GM21360 (cell line): ENCODE measurements around the gene WDFY4.

ENCODE experiments used
- ATAC-seq: cut with Tn5 transposase; IDR thresholded peaks from one replicate; pipeline ENCODE4 v1.9.1; 2021; ENCODE audit warnings: mild to moderate bottlenecking, moderate library complexity; ENCODE audit not compliant: unreplicated experiment

Gene WDFY4

DNA sequence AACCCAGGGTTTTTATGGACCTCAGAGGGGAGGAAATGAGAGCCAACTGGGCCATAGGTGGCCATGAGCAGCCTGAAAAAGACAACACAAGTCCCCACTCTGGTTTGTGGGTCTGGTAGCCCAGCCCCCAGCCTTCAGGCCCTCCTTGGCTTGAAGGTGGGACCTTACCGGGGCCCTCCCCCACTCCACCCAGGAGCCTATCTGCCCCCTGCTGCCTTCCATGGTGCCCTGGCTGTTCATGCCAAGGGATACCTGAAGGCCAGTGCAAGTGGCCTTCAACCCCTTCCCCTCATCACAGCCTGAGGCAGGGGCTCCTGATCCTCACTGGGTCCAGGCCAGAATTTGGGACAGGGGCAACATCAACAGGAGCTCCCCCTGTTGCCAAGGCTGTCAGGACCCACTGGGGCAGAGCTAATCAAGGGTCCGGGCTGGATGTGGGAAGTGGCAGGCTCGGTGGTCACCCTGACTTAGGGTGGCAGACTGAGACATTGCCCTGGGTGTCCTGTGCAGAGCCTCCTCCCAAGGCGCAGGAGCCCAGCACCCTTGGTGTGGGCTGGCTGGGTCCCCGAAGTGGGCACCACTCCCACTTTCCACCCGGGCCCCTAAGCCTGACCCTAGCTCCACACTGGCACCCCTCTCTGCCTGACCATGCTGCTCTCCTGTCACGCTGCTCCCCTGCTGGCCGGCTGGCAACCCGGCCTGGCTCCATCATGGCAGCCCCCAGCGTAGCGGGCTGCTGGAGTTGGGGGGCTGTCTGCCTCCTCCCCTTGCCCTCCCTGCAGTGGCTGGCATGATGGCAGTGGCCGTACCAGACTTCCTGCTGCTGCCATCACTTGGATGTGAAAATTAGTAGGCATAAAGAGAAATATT, 6.4 kb downstream of the WDFY4 start:
- no peak for ATAC-seq

DNA sequence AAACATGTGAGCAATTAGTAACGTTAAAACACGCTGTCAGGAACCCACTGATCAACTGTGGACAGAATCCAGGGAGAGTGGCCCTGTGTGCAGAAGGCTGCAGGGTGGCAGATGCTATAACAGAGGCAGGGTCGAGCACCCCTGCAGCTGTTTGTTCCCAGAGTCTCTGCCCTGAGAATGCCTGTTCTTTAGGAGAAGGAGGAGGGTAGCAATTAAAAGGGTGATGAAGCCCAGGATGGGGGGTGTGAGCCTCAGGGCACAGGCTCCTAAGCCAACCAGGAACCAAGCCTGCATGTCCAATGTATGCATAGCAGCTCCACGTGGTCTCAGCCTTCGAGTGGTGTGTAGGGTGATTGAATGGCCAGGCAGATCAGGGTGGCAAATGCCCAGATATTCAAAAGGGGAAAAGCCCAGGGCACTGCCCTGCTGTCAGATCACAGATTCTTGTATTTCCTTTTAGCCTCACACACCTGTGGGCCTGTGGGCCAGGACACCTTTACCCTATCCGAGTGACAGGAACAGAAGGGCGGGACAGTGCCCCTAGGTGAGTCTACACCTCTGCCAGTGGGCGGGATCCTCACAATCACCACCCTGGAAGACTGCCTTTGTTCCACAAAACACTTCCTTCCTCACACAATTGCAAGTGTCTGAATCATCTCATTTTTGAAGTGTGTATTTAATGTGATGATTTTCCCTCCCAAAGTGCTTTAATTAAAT, 7.3 kb downstream of the WDFY4 start:
- no peak for ATAC-seq

DNA sequence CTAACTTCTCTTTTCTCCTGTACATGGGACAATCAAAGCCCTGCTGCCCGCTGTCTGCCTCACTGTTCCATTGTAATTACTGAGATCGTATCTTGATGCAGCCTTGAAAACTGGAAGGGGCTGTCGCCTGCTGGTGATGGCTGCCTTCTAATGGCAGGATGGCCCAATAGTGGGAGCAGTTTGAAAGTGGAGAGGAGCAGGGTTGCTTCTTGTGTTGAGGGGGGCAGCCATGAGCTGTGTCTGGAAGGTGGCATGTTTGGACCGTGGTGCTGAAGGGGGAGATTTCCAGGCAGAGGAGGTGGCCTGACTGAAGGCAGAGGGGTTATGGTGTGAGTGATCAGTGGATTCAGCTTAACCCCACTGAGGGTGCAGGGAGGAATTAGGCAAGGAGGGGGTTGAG, 8.1 kb downstream of the WDFY4 start:
- ATAC-seq: no peak

DNA sequence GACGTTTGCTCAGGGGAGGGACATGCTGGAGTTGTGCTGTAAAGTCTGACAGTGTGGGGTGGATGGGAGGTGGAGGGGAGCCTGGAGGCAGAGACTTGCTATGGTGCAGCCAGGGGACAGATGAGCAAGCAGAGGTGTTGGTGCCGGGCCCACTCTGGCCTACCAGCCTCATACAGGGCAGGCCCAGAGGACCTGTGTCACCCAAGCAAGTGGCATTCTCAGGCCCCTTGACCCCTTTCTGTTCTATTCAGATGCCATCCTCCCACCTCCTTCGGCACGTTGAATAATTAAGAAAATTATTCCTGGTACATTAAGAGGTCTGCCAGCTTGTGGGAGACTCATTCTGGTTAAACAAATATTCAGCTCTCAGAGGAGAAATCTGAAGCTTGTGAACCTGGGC, 8.5 kb downstream of the WDFY4 start:
- no peak for ATAC-seq

DNA sequence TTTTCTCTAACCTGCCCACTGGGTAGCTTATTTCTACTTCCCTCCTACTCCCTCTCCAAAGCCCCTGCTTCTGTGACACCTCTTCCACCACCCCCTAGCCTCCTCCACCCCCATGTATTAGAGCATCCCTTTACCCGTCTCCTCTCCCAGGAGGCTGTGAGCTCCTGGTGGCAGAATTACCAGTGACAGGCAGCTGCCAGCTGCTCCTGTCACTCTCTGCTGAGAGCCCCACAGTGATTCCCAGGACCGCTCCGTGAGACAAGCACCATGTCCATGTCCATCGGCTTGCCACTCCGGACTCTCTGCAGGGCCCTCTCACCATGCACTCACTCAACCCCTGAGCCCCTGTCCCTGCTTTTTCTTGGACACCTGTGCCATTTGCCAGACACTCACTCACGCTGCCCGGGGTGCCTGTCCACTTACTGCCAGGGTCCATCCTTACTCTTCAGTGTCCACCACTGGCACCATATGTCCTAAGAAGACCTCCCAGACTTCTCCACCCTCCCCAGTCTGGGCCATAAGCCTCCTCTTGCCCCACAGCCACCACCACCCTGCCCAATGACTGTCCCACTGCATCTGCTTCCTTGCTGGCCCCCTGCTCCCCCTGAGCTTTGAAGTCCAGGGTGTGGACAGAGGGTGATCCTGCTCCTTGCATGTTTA, 9.8 kb downstream of the WDFY4 start:
- no peak for ATAC-seq

DNA sequence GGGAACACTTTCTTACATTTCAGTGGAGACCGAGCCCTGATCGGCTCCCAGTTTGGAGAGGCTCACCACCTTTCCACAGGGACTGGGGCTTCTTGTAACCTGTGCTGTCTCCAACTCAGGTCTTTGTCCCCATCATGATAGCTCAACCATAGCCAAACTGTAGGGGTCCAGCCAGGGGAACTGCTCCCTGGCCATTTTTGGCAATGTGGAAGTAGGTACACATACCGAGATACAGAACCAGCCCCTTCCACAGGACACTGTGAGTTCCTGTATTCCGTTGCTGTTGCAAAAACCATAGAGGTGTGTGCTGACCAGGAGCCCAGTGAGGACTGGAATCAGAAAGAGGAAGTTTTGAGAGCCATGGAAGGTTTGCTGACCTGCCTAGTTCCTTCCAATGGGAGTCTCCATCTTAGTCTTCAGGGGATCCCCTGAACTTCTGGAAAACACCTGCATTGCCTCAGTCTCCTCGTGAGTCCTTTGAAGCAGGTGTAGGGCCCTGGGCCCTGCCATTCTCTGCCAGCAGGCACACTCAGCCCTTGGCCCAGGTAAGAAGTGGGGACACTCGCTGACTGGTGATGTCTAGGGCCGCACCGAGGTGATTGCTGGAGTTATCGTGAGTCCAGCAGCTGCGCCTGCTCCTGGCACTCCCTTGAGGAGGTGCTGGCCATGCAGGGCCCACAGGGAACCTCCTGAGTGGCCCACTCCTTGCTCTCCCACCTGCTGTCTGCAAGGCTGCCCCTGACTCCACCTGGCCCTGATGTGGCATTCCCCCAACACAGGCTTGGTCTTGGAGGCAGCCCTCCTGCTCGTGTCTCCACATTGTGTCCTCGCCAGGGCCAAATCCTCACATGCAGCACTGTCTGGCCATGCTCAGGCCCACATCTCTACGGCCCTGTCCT, 11.2 kb downstream of the WDFY4 start:
- ATAC-seq: no peak

- ATAC-seq: no peak
These were observed 11.8 kb downstream of the WDFY4 start for GRCh38 chr10:48696535-48696873.

- no peak for ATAC-seq
These were observed 12.4 kb downstream of the WDFY4 start for GRCh38 chr10:48697091-48697490.

DNA sequence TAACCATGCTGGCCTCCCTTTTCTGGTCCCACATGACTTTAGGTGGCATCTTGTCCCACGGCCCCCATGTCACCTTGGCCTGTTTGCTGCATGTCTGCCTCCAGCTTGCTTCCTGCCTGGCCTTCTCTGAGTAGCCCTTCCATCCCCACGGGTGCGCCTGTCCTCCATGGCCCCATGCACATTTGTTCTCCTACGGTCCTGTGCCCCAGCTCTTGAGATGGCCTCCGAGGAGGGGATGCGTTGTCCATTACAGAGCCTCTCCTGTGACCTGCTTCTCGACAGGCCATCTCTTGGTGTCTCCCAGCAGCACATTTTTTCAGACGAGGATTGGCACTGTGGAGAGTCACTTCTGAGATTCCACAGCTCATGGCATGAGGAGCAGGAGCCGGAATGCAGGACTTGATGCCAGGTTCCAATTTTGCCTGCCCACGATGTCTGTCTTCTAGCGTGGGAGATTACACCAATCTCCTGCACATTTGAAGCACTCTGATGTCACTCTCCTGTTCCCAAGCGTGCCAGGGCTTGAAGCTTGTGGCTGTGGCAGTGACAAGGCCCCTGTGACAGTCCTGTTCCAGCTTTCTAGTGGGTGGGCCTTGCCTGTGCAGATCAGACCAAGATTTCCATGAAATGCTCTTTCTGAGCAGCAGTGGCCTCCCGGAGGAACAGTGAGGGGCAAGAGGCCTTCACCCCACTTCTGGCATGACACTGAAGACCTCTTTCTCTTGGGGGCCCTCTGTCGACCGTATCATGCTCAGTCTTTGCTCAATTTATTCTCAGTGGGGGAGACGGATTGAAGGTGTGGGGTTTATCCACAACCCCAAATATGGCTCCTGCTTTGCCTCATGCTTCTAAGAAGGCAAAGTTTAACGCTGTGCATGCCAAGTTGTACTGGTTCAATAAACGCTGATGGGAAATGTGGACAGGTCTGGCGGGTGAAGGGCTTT, 13.4 kb downstream of the WDFY4 start:
- ATAC-seq: no peak

DNA sequence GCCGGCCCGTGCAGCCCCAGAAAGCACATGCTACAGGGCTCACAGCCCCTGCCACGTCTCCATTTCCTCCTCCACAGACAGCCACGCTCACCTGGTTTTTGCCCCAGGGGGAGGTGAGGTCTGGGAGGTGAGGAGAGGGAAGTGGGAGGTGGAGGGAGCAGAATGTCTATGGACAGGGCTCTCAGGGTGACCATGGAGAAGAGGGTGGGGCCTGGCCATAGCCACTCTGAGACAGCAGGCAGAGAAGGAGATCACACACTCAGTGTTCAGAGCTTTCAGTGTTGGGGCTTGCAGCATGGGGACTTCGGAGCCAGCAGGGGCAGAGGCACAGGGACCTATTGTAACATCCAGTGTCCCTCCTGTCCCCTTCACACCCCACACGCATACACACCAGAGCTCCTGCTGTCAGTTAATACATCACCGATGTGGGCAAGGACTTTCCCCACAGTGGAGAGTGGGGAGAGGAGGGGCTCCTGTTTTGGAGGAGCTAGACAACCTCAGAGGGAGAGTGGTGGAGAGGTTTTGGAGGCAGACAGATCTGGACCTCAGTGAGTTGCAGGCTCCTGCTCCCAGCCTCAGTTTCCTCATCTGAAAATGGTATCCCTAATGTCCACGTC, 14.4 kb downstream of the WDFY4 start:
- no peak for ATAC-seq

DNA sequence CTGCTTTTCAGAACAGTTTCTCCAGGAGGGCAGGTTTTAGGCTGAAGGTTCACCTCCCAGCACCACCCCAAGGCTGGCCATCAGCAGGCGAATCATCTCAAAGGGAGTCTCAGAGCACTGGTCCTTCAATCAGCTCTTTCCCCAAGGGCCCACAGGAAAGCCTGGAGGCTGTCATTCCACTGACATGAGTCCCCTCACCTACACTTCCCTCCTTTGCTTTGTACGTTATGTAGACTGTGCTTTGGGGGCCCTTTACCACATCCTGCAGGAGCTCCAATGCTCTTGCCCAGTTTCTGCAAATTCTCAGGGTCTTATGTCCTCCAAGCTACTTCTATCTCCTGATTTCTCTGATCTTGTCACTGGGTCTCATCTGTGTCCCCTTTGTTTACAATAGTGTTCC, 15.4 kb downstream of the WDFY4 start:
- no peak for ATAC-seq

- no peak for ATAC-seq
These were observed 15.8 kb downstream of the WDFY4 start for GRCh38 chr10:48700493-48700892.

DNA sequence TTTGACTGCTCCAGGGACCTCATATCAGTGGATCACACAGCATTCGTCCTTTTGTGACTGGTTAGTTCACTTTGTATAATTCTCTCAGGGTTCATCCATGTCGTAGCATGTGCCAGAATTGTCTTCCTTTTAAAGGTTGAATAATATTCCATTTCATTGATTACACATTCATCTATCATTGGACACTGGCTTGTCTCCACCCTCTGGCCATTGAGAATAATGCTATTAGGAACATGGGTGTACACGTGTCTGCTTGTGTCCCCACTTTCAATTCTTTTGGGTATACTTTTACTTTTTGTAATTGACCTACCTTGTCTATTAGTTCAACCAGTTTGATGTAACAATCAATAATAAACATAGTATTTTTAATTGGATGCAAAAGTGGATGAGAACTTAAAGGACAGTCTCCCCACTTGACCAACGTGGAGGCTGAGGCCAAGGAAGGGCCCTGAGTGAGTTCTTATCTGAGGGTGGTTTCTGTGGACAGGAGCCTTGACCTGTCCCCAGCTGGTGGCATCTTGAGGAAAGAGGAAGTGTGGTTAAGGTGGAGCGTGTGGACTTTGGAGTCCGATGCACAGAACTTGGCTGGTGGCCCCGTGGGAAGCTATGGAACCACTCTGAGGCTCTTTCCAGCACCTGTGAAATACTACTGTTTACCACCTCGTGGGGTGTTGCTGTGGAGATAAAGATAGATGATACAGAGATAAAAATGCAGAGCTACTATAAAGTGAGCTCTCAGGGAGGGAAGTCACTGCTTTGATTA, 16.6 kb downstream of the WDFY4 start:
- no peak for ATAC-seq

DNA sequence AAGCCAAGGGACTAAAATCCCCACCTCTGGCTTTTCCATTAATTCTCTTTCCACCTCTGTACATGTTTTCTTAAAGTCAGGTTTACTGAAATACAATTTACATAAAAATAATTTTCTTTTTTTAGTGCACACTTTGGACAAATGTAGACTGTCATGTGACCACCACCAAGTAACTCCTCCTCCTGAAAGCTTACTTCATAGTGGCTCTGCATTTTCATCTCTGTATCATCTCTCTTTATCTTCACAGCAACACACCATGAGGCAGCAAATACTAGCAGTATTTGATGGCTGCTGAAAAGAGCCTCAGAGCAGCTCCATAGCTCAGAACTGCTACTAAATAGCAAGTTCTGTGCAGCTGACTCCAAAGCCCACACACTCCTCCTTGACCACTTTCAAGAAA, 17.3 kb downstream of the WDFY4 start:
- ATAC-seq: no peak

GRCh38 chr10:48703531-48704122, 19.0 kb downstream of the WDFY4 start:
- ATAC-seq: no peak

- ATAC-seq: no peak
These were observed 19.5 kb downstream of the WDFY4 start for GRCh38 chr10:48704156-48704555.

GRCh38 chr10:48705401-48705938, 20.8 kb downstream of the WDFY4 start:
- no peak for ATAC-seq

DNA sequence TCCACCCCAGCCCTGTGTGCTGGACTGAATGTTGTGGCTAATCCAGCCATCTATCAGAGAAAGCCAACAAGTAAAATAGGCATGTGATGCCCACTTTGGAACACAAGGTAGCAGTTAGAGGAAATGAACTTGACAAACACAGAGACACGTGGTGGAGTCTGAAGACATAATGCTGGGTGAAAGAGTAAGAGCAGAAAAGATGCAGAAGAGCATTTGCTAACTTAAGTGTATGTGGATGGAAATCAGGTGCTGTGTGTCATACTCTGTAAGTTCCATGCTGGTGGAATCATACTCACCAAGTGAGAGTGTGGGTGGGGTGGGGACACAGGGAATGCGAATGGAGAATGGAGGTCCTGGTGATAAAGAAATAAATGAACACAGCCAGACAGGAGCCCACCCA, 22.8 kb downstream of the WDFY4 start:
- ATAC-seq: no peak
